HepG2 (cell line): ENCODE results near the gene AARS1. TPM values are rescaled to one million over a fixed set of nuclear protein-coding genes. Genes with fewer than 3 reads are reported as not detected.

Source experiments
- AGO1 ChIP-seq: fragments of 200-400 bp; formaldehyde crosslinking; IDR thresholded peaks from 2 replicates; pipeline ENCODE4 v1.6.1; 2017; ENCODE audit warnings: mild to moderate bottlenecking, low read depth, low read length, moderate library complexity; ENCODE audit not compliant: poor library complexity, severe bottlenecking
- ARID3A ChIP-seq: IDR thresholded peaks from 2 replicates; pipeline ENCODE4 v1.6.1; 2012; ENCODE audit warnings: low read depth, low read length, improper control_type of control experiment
- ESRRA ChIP-seq: sonication (generic); formaldehyde crosslinking; IDR thresholded peaks from 2 replicates; pipeline ENCODE4 v1.5.1; 2020; ENCODE audit warnings: mild to moderate bottlenecking, low read depth, missing genetic modification reagents
- GRHL1 ChIP-seq: sonication (generic); formaldehyde crosslinking; conservative IDR thresholded peaks from 2 replicates; pipeline ENCODE4 v1.8.0; 2022; ENCODE audit warnings: missing genetic modification reagents
- HOXA7 ChIP-seq: sonication (generic); formaldehyde crosslinking; IDR thresholded peaks from 2 replicates; pipeline ENCODE4 v1.8.1; 2022; ENCODE audit warnings: mild to moderate bottlenecking, missing genetic modification reagents, moderate library complexity
- KDM5B ChIP-seq: sonication (generic); formaldehyde crosslinking; IDR thresholded peaks from 2 replicates; pipeline ENCODE4 v1.4.0; 2020; ENCODE audit warnings: missing genetic modification reagents, mild to moderate bottlenecking, borderline replicate concordance
- KLF16 ChIP-seq, 2 experiments: sonication (generic) in 1 of 2; formaldehyde crosslinking in 1 of 2; IDR thresholded peaks; 2 replicates each; pipeline versions ENCODE4 v1.6.1 to v1.8.0; 2016 to 2023; ENCODE audit warnings: missing genetic modification reagents in 2 of 2, missing compliant biosample characterization in 1 of 2
- NR2F6 ChIP-seq, 2 experiments: IDR thresholded peaks; 2 replicates each; pipeline ENCODE4 v1.6.1; 2016; ENCODE audit warnings: antibody characterized with exemption in 1 of 2, mild to moderate bottlenecking in 1 of 2
- REPIN1 ChIP-seq: sonication (generic); formaldehyde crosslinking; IDR thresholded peaks from 2 replicates; pipeline ENCODE4 v1.8.0; 2022; ENCODE audit warnings: missing genetic modification reagents, low read depth, mild to moderate bottlenecking, borderline replicate concordance
- SIN3B ChIP-seq: fragments of 150-350 bp; IDR thresholded peaks from 2 replicates; pipeline ENCODE4 v1.6.1; 2014; ENCODE audit warnings: low read length
- SOX13 ChIP-seq, 3 experiments: fragments of 450-650 bp in 1 of 3; sonication (generic) in 1 of 3; formaldehyde crosslinking in 1 of 3; IDR thresholded peaks in 2 of 3; conservative IDR thresholded peaks in 1 of 3; 2 replicates each; pipeline versions ENCODE4 v1.5.0 to v1.6.1; 2016 to 2020; ENCODE audit warnings: antibody characterized with exemption in 1 of 3, mild to moderate bottlenecking in 1 of 3, missing compliant biosample characterization in 1 of 3, missing genetic modification reagents in 1 of 3, moderate library complexity in 1 of 3
- SOX5 ChIP-seq: IDR thresholded peaks from 2 replicates; pipeline ENCODE4 v1.6.1; 2016; ENCODE audit warnings: borderline replicate concordance
- TCF12 ChIP-seq, 2 experiments: fragments of 450-650 bp in 1 of 2; sonication (generic) in 1 of 2; formaldehyde crosslinking in 1 of 2; IDR thresholded peaks; 2 replicates each; pipeline versions ENCODE4 v1.6.1 to v1.8.0; 2017 to 2022; ENCODE audit warnings: antibody characterized with exemption in 1 of 2, mild to moderate bottlenecking in 1 of 2, missing genetic modification reagents in 1 of 2, moderate library complexity in 1 of 2
- ZBTB26 ChIP-seq: IDR thresholded peaks from 2 replicates; pipeline ENCODE4 v1.6.1; 2016; ENCODE audit warnings: missing compliant biosample characterization, missing genetic modification reagents, borderline replicate concordance
- ZKSCAN8 ChIP-seq: IDR thresholded peaks from 2 replicates; pipeline ENCODE4 v1.6.1; 2016; ENCODE audit warnings: borderline replicate concordance, missing genetic modification reagents, missing compliant biosample characterization
- ZNF367 ChIP-seq: sonication (generic); formaldehyde crosslinking; IDR thresholded peaks from 2 replicates; pipeline ENCODE4 v1.4.0; 2020; ENCODE audit warnings: missing genetic modification reagents, borderline replicate concordance
- ZNF430 ChIP-seq: sonication (generic); formaldehyde crosslinking; IDR thresholded peaks from 2 replicates; pipeline ENCODE4 v1.9.0; 2021; ENCODE audit warnings: mild to moderate bottlenecking, missing genetic modification reagents
- ZNF512 ChIP-seq: sonication (generic); formaldehyde crosslinking; IDR thresholded peaks from 2 replicates; pipeline ENCODE4 v1.4.0; 2020; ENCODE audit warnings: mild to moderate bottlenecking, missing genetic modification reagents
- ZNF572 ChIP-seq: sonication (generic); formaldehyde crosslinking; IDR thresholded peaks from 2 replicates; pipeline ENCODE4 v1.5.1; 2020; ENCODE audit warnings: mild to moderate bottlenecking, missing genetic modification reagents
- ZNF83 ChIP-seq: sonication (generic); formaldehyde crosslinking; IDR thresholded peaks from 2 replicates; pipeline ENCODE4 v1.4.0; 2020; ENCODE audit warnings: missing genetic modification reagents, mild to moderate bottlenecking, borderline replicate concordance
- polyA plus RNA-seq, 8 experiments: library from polyadenylated mRNA; depleted of rRNA in 3 of 8; stranded (reverse) in 7 of 8; unstranded in 1 of 8; fragments of >200 nt; fragmentation: Illumina TruSeq in 4 of 8; extraction: Trizol in 4 of 8; gene quantifications; 2 replicates each; pipeline versions ENCODE4 v1.2.1 to v1.2.3, GENCODE V29; 2011 to 2016; ENCODE audit warnings: low read depth in 4 of 8, missing spikeins in 1 of 8, mixed read lengths in 1 of 8; ENCODE audit not compliant: insufficient read depth in 1 of 8
- total RNA-seq, 5 experiments: library from RNA; depleted of rRNA; stranded (reverse); fragments of >200 nt; fragmentation: Illumina TruSeq; extraction: Trizol; gene quantifications; 2 replicates each; pipeline ENCODE4 v1.2.3, GENCODE V29; 2016; ENCODE audit warnings: low read depth in 1 of 5

AARS1 gene
- total and polyA plus RNA-seq, 2 of the 13 experiments (the other 11 are each of a cell fraction or from before 2014, with no cell fraction given): 107 to 132 TPM

GRCh38 chr16:70289229-70290094 is at the start of gene AARS1 (continued):
- TF ChIP-seq NR2F6 (IDR thresholded peaks at IDR 0.05) (no peak), NR2F6 (CRISPR knock-in tag; IDR thresholded peaks at IDR 0.05) (peak; percentile 68), SOX5 (CRISPR knock-in tag) (peak; percentile 19; the same call in 1 of the 2 replicates), REPIN1 (peak; percentile 93), ZNF512 (CRISPR knock-in tag) (no peak), SOX13 (IDR thresholded peaks at IDR 0.05) (peak; percentile 45; the same call in 1 of the 2 replicates), SOX13 (CRISPR knock-in tag; conservative IDR thresholded peaks at IDR 0.05 in 1 of 2, IDR thresholded peaks at IDR 0.05 in 1 of 2) (peak in 1 of 2 experiments; percentile 47; a peak in 1 of 4 replicates), ZNF367 (CRISPR knock-in tag) (peak; percentile 65; the same call in 1 of the 2 replicates), SIN3B (0 out of 2 replicates have a peak, but pooled peaks have one; percentile 34), ZNF430 (peak; percentile 93), HOXA7 (CRISPR knock-in tag) (no peak), ZNF572 (no peak), ZBTB26 (CRISPR knock-in tag) (peak; percentile 83; the same call in 1 of the 2 replicates), ESRRA (CRISPR knock-in tag) (peak; percentile 63), KDM5B (CRISPR knock-in tag) (peak; percentile 70; the same call in 1 of the 2 replicates), KLF16 (CRISPR knock-in tag; IDR thresholded peaks at IDR 0.05) (peak in 1 of 2 experiments; percentile 95; a peak in 2 of 4 replicates), AGO1 (no peak), ZNF83 (CRISPR knock-in tag) (peak; percentile 75; the same call in 1 of the 2 replicates), ARID3A (no peak; the same call in 1 of the 2 replicates), TCF12 (IDR thresholded peaks at IDR 0.05) (no peak), TCF12 (CRISPR knock-in tag; IDR thresholded peaks at IDR 0.05) (peak; percentile 60), GRHL1 (CRISPR knock-in tag) (no peak), ZKSCAN8 (CRISPR knock-in tag) (0 out of 2 replicates have a peak, but pooled peaks have one; percentile 16)
